Adrenal gland (tissue), 12 donors: ENCODE results near the gene KXD1. TPM values are rescaled to one million over a fixed set of nuclear protein-coding genes. Genes with fewer than 3 reads are reported as not detected.

Experiments
- DNase-seq, 7 donors: peaks; one replicate each; pipeline ENCODE4 v3.0.0-alpha.2; 2019 to 2020
- H3K27ac ChIP-seq, 5 donors: fragments of 200-600 bp; sonication (generic) in 4 of 5; 1 replicate in 3 of 5; 2 replicates in 2 of 5; pipeline versions ENCODE4 v1.5.1 to v1.8.0; 2016 to 2020; ENCODE audit warnings: mild to moderate bottlenecking in 1 of 5
- H3K27me3 ChIP-seq: fragments of 200-600 bp; 2 replicates; pipeline ENCODE4 v1.8.0; 2021
- H3K36me3 ChIP-seq, 2 donors: fragments of 200-600 bp; replicated peaks in 1 of 2; 1 replicate in 1 of 2; 2 replicates in 1 of 2; pipeline versions ENCODE4 v1.5.1 to v1.8.0; 2018 to 2022
- H3K4me1 ChIP-seq, 2 donors: fragments of 200-600 bp; replicated peaks in 1 of 2; 1 replicate in 1 of 2; 2 replicates in 1 of 2; pipeline versions ENCODE4 v1.5.1 to v1.8.0; 2018 to 2021
- H3K4me3 ChIP-seq, 4 donors: fragments of 200-600 bp; sonication (generic) in 3 of 4; one replicate each; pipeline ENCODE4 v1.5.1; 2016 to 2018
- H3K9me3 ChIP-seq, 3 donors: fragments of 200-600 bp; sonication (generic) in 1 of 3; replicated peaks in 1 of 3; 1 replicate in 2 of 3; 2 replicates in 1 of 3; pipeline versions ENCODE4 v1.5.1 to v1.8.0; 2016 to 2021
- POLR2A ChIP-seq, 2 donors: fragments of 450-650 bp; IDR thresholded peaks; one replicate each; pipeline ENCODE4 v1.6.1; 2017; ENCODE audit warnings: antibody characterized with exemption in 2 of 2, mild to moderate bottlenecking in 2 of 2, moderate library complexity in 1 of 2
- WGBS, 4 donors: extraction: QIAGEN DNeasy Blood & Tissue Kit in 2 of 4; methylation state at CpG; one replicate each; pipeline versions ENCODE4 v1.1.5 to v1.1.7; 2013 to 2017; 5-methylcytosine and 5-hydroxymethylcytosine counted together
- intact Hi-C, 2 donors: fragments of 100-400 bp; cut with DNase I; formaldehyde crosslinking; loops; one replicate each; pipeline versions ENCODE4 v1.14.1 to v1.15.0; 2022 to 2023
- polyA plus RNA-seq, 3 donors: library from polyadenylated mRNA; stranded (reverse); fragments of 200-250 nt in 2 of 3; fragments of 350-450 nt in 1 of 3; fragmentation: Illumina TruSeq in 1 of 3; extraction: RNeasy Lipid Tissue Mini Kit (QIAGEN cat#74804) in 1 of 3; gene quantifications; one replicate each; pipeline ENCODE4 v1.2.3, GENCODE V29; 2013 to 2014
- total RNA-seq, 9 donors: library from RNA; depleted of rRNA in 4 of 9; stranded (reverse); fragments of >200 nt in 4 of 9; fragments of 120-200 nt in 1 of 9; fragmentation: NEBNext Ultra II Directional in 1 of 9; extraction: Animal tissue kit (Norgen Biotek cat#: 25700) in 1 of 9; gene quantifications; one replicate each; pipeline versions ENCODE4 v1.1.0 to v1.2.4, GENCODE V29; 2013 to 2023
- TF ChIP-seq, protein P1 (sequence below), 6 experiments: fragments of 450-650 bp in 4 of 6; fragments of 200-600 bp in 2 of 6; sonication (generic) in 1 of 6; IDR thresholded peaks; 1 replicate in 5 of 6; 2 replicates in 1 of 6; pipeline versions ENCODE4 v1.5.1 to v1.8.0; 2016 to 2021; ENCODE audit warnings: antibody characterized with exemption in 6 of 6, mild to moderate bottlenecking in 2 of 6, moderate library complexity in 1 of 6
- donor health status: healthy with polysubstance abuse.
- donor health status: Bipolar disorder and iron deficiency.
- donor health status: DM: yes; HTN: yes; CAD: no.
- donor health status: DM: no; HTN: no; CAD: no.
- donor health status: DM: no; HTN: no; CAD: no.
- donor health status: DM: yes; HTN: yes; CAD: no.

KXD1 gene
- total and polyA plus RNA-seq, 12 donors = 57.7 to 165 (median 82.5) TPM

- no peak for TF ChIP-seq POLR2A (IDR thresholded peaks at IDR 0.05)
- TF ChIP-seq, protein P1, sequence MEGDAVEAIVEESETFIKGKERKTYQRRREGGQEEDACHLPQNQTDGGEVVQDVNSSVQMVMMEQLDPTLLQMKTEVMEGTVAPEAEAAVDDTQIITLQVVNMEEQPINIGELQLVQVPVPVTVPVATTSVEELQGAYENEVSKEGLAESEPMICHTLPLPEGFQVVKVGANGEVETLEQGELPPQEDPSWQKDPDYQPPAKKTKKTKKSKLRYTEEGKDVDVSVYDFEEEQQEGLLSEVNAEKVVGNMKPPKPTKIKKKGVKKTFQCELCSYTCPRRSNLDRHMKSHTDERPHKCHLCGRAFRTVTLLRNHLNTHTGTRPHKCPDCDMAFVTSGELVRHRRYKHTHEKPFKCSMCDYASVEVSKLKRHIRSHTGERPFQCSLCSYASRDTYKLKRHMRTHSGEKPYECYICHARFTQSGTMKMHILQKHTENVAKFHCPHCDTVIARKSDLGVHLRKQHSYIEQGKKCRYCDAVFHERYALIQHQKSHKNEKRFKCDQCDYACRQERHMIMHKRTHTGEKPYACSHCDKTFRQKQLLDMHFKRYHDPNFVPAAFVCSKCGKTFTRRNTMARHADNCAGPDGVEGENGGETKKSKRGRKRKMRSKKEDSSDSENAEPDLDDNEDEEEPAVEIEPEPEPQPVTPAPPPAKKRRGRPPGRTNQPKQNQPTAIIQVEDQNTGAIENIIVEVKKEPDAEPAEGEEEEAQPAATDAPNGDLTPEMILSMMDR (IDR thresholded peaks at IDR 0.05) = no peak
- Histone ChIP-seq H3K9me3 (no peaks in the 10 kb centered on the region), H3K4me1 (peaks cover 0 to 7% of the 10 kb centered on the region in 2 donors), H3K36me3 (peaks cover 0 to 29% of the 10 kb centered on the region in 2 donors), H3K4me3 (no peak overlapping the region), H3K27ac (peak overlapping the region in 2 of 5 donors; percentile 16 to 28), H3K27me3 (no peaks in the 10 kb centered on the region)
- 45 to 54% (median 50%) methylated on average over 4 to 7 of the region's 7 CpGs for WGBS, 4 donors
- intact Hi-C loops = no loop called here
- peak in 2 of 7 donors; percentile 51 to 53 for DNase-seq
Measured at GRCh38 chr19:18580311-18580710, 22.6 kb downstream of the KXD1 start.

- peaks cover 10 to 19% of the 10 kb centered on the region in 2 donors for H3K4me1 ChIP-seq
- intact Hi-C loops = no loop called here
Measured at GRCh38 chr19:18586306-18586705, 28.6 kb downstream of the KXD1 start.

DNA sequence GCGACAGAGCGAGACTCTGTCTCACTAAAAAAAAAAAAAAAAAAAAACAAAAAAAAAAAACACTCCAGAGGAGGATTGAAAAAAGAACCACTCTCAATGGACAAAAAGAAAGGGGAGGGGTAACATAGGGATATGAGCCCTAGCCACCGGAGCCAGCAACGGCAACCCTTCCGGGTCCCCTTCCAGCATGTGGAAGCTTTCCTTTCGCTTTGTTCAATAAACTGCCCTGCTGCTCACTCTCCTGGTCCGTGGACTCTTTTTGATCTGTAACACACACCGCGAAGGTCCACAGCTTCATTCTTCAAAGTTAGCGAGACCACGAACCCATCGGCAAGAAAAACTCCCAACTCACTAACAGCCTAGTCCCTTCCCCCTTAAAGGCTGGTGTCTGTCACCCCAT lies 29.9 kb downstream of the KXD1 start:
- Histone ChIP-seq H3K27me3 (no peaks in the 10 kb centered on the region), H3K4me1 (peaks cover 10 to 19% of the 10 kb centered on the region in 2 donors), H3K4me3 (no peak overlapping the region), H3K36me3 (peaks cover 0 to 4% of the 10 kb centered on the region in 2 donors), H3K9me3 (no peaks in the 10 kb centered on the region), H3K27ac (peak overlapping the region in 2 of 5 donors; percentile 91 to 92)
- TF ChIP-seq, protein P1 (IDR thresholded peaks at IDR 0.05) = no peak
- TF ChIP-seq POLR2A (IDR thresholded peaks at IDR 0.05) = no peak
- intact Hi-C loops = no loop called here
- 88 to 92% (median 91%) methylated on average over 12 of the region's 12 CpGs for WGBS, 4 donors
- DNase-seq = no peak

More at GRCh38 chr19:18586306-18586705, 28.6 kb downstream of the KXD1 start:
- 38 to 61% (median 47%) methylated on average over 2 of the region's 2 CpGs for WGBS, 4 donors
- TF ChIP-seq, protein P1 (IDR thresholded peaks at IDR 0.05) = no peak
- no peak for TF ChIP-seq POLR2A (IDR thresholded peaks at IDR 0.05)
- Histone ChIP-seq H3K9me3 (no peaks in the 10 kb centered on the region), H3K4me3 (no peak overlapping the region), H3K36me3 (peaks cover 0 to 3% of the 10 kb centered on the region in 2 donors), H3K27ac (peak overlapping the region in 1 of 5 donors; percentile 31), H3K27me3 (no peaks in the 10 kb centered on the region)
- no peak for DNase-seq

- Histone ChIP-seq H3K4me3 (peak overlapping the region in 2 of 4 donors; percentile 66 to 67), H3K27me3 (no peaks in the 10 kb centered on the region), H3K36me3 (peaks cover 0 to 4% of the 10 kb centered on the region in 2 donors), H3K4me1 (peaks cover 10 to 19% of the 10 kb centered on the region in 2 donors), H3K9me3 (no peaks in the 10 kb centered on the region), H3K27ac (peak overlapping the region in 4 of 5 donors; percentile 58 to 92 (median 84))
- 21 to 28% (median 24%) methylated on average over 10 to 16 of the region's 16 CpGs for WGBS, 4 donors
- intact Hi-C loops = no loop called here
- TF ChIP-seq, protein P1 (IDR thresholded peaks at IDR 0.05) = no peak
- no peak for TF ChIP-seq POLR2A (IDR thresholded peaks at IDR 0.05)
- DNase-seq = peak in 1 of 7 donors; percentile 37
Measured at GRCh38 chr19:18587962-18588610, 30.4 kb downstream of the KXD1 start.
